Lung microvascular endothelial cell (primary cell): Measurements from ENCODE around the gene RNF187. TPM values are rescaled to one million over a fixed set of nuclear protein-coding genes. Genes with fewer than 3 reads are reported as not detected.

Experiments
- DNase-seq, 2 donors: peaks; one replicate each; pipeline versions ENCODE4 v3.0.0 to v3.0.0-alpha.2; 2010; ENCODE audit warnings: low read depth in 2 of 2
- total RNA-seq: library from RNA; depleted of rRNA; stranded (reverse); fragments of >200 nt; gene quantifications from 2 replicates; pipeline ENCODE4 v1.2.1, GENCODE V29; 2014

The RNF187 gene
- total RNA-seq, result 32.5 and 53.6 TPM in 2 replicates

- peak; percentile 47 to 51 for DNase-seq
Measured at GRCh38 chr1:228487336-228488124, at the start of gene RNF187. TSS of gene RNF187 (plus strand) at chr1:228487382.

- DNase-seq, result no peak
Measured at GRCh38 chr1:228437424-228437962, 49.7 kb upstream of the RNF187 start.

GRCh38 chr1:228438266-228438665 lies 48.9 kb upstream of the RNF187 start:
- no peak for DNase-seq

GRCh38 chr1:228440761-228441500 lies 46.3 kb upstream of the RNF187 start:
- no peak for DNase-seq

- DNase-seq, result no peak
Measured at GRCh38 chr1:228443395-228443794, 43.8 kb upstream of the RNF187 start.

- DNase-seq, result no peak
Measured at GRCh38 chr1:228445490-228445842, 41.7 kb upstream of the RNF187 start.

- DNase-seq, result peak; percentile 7 to 36
Measured at GRCh38 chr1:228445843-228446650, 41.1 kb upstream of the RNF187 start.

- no peak for DNase-seq
Measured at GRCh38 chr1:228446852-228447251, 40.3 kb upstream of the RNF187 start.

- no peak for DNase-seq
Measured at GRCh38 chr1:228448372-228448771, 38.8 kb upstream of the RNF187 start.

GRCh38 chr1:228450200-228450599 lies 37.0 kb upstream of the RNF187 start:
- DNase-seq, result no peak

GRCh38 chr1:228452194-228453021 lies 34.8 kb upstream of the RNF187 start:
- no peak for DNase-seq

- no peak for DNase-seq
Measured at GRCh38 chr1:228453022-228453560, 34.1 kb upstream of the RNF187 start.

- DNase-seq, result no peak
Measured at GRCh38 chr1:228453614-228454013, 33.6 kb upstream of the RNF187 start.

- no peak for DNase-seq
Measured at GRCh38 chr1:228454238-228454637, 32.9 kb upstream of the RNF187 start.

- DNase-seq, result no peak
Measured at GRCh38 chr1:228455715-228456114, 31.5 kb upstream of the RNF187 start.

GRCh38 chr1:228456252-228457016 lies 30.7 kb upstream of the RNF187 start:
- no peak for DNase-seq

GRCh38 chr1:228457017-228457395 lies 30.2 kb upstream of the RNF187 start:
- DNase-seq, result no peak

- peak; percentile 98 for DNase-seq
Measured at GRCh38 chr1:228457396-228458176, 29.6 kb upstream of the RNF187 start.
